IMR-90 (cell line): Measurements from ENCODE around the gene TACC2. TPM values are rescaled to one million over a fixed set of nuclear protein-coding genes. Genes with fewer than 3 reads are reported as not detected.

Experiments used
- ATAC-seq: fragments of 200-7000 bp; cut with Tn5 transposase; 2 replicates; pipeline ENCODE4 v1.9.1; 2020; ENCODE audit warnings: low read depth, mild to moderate bottlenecking, moderate library complexity
- BruUV-seq: library from RNA; stranded (reverse); fragments of 400-500 nt; replicated peaks from 2 replicates; lab custom pipeline; 2021; lab: Mats Ljungman, UMichigan
- CTCF ChIA-PET: fragments of 300-600 bp; formaldehyde crosslinking; extraction: SDS; loops from one replicate; lab custom pipeline; 2021; ENCODE audit warnings: antibody characterized with exemption; lab: Yijun Ruan, JAX
- POLR2A ChIA-PET: fragments of 300-600 bp; sonication (Branson Sonifier 250); formaldehyde crosslinking; loops from one replicate; lab custom pipeline; 2022; ENCODE audit warnings: antibody characterized with exemption; ENCODE audit not compliant: unreplicated experiment; lab: Charles Lee
- DNase-seq: peaks from one replicate; pipeline ENCODE4 v3.0.0; 2013
- H2AFZ ChIP-seq: replicated peaks from 2 replicates; pipeline ENCODE3; 2013; ENCODE audit warnings: low read length, mild to moderate bottlenecking; ENCODE audit not compliant: poor library complexity
- H2AK5ac ChIP-seq: 2 replicates; pipeline ENCODE4 v1.6.1; 2013; ENCODE audit warnings: low read depth, low read length, inconsistent platforms
- H2AK9ac ChIP-seq: replicated peaks from 2 replicates; pipeline ENCODE3; 2013; ENCODE audit warnings: mild to moderate bottlenecking, low read depth, low read length, moderate library complexity; ENCODE audit not compliant: poor library complexity
- H2BK120ac ChIP-seq: 2 replicates; pipeline ENCODE4 v1.6.1; 2013; ENCODE audit warnings: low read depth, low read length, inconsistent platforms
- H2BK15ac ChIP-seq: 3 replicates; pipeline ENCODE4 v1.6.1; 2013; ENCODE audit warnings: low read depth, low read length, inconsistent platforms
- H2BK20ac ChIP-seq: 2 replicates; pipeline ENCODE4 v1.6.1; 2013; ENCODE audit warnings: low read depth, mild to moderate bottlenecking, inconsistent platforms, low read length, moderate library complexity
- H2BK5ac ChIP-seq: 2 replicates; pipeline ENCODE4 v1.6.1; 2013; ENCODE audit warnings: mild to moderate bottlenecking, low read depth, low read length, inconsistent platforms; ENCODE audit not compliant: poor library complexity, severe bottlenecking
- H3K14ac ChIP-seq: replicated peaks from 2 replicates; pipeline ENCODE4 v1.6.1; 2013; ENCODE audit warnings: low read depth, low read length, inconsistent platforms
- H3K18ac ChIP-seq: 2 replicates; pipeline ENCODE4 v1.6.1; 2013; ENCODE audit warnings: low read depth, low read length, control low read depth
- H3K23ac ChIP-seq: 2 replicates; pipeline ENCODE4 v1.6.1; 2013; ENCODE audit warnings: low read depth, low read length, inconsistent platforms
- H3K27ac ChIP-seq: 2 replicates; pipeline ENCODE4 v1.5.1; 2013; ENCODE audit warnings: mild to moderate bottlenecking, control low read depth, low read length; ENCODE audit not compliant: insufficient read depth
- H3K27me3 ChIP-seq: 2 replicates; pipeline ENCODE4 v1.6.1; 2013; ENCODE audit warnings: low read length; ENCODE audit not compliant: control insufficient read depth, insufficient read depth
- H3K36me3 ChIP-seq: 2 replicates; pipeline ENCODE4 v1.6.1; 2013; ENCODE audit warnings: low read length, mixed read lengths; ENCODE audit not compliant: control insufficient read depth, insufficient read depth
- H3K4ac ChIP-seq: 2 replicates; pipeline ENCODE4 v1.6.1; 2013; ENCODE audit warnings: low read depth, low read length, inconsistent platforms
- H3K4me1 ChIP-seq: 2 replicates; pipeline ENCODE4 v1.6.1; 2013; ENCODE audit warnings: low read length, mixed read lengths; ENCODE audit not compliant: control insufficient read depth, insufficient read depth
- H3K4me2 ChIP-seq: 2 replicates; pipeline ENCODE4 v1.6.1; 2013; ENCODE audit warnings: low read depth, mild to moderate bottlenecking, control low read depth, low read length, moderate library complexity
- H3K4me3 ChIP-seq: 2 replicates; pipeline ENCODE4 v1.5.1; 2013; ENCODE audit warnings: low read depth, mild to moderate bottlenecking, control low read depth, low read length, moderate library complexity; ENCODE audit not compliant: insufficient read depth
- H3K56ac ChIP-seq: 2 replicates; pipeline ENCODE4 v1.6.1; 2013; ENCODE audit warnings: low read length, inconsistent platforms; ENCODE audit not compliant: insufficient read depth; ENCODE audit errors: extremely low read depth
- H3K79me1 ChIP-seq, 2 experiments: 2 replicates each; pipeline ENCODE4 v1.6.1; 2013; ENCODE audit warnings: low read length in 2 of 2, inconsistent platforms in 1 of 2, low read depth in 1 of 2
- H3K9ac ChIP-seq: 2 replicates; pipeline ENCODE4 v1.6.1; 2013; ENCODE audit warnings: low read depth, low read length, control low read depth
- H3K9me1 ChIP-seq: 2 replicates; pipeline ENCODE4 v1.6.1; 2013; ENCODE audit warnings: low read length, inconsistent platforms; ENCODE audit not compliant: insufficient read depth
- H3K9me3 ChIP-seq: 2 replicates; pipeline ENCODE4 v1.6.1; 2013; ENCODE audit warnings: low read length; ENCODE audit not compliant: control insufficient read depth, insufficient read depth
- H4K20me1 ChIP-seq: 2 replicates; pipeline ENCODE4 v1.6.1; 2013; ENCODE audit warnings: low read length, inconsistent platforms; ENCODE audit not compliant: insufficient read depth
- H4K5ac ChIP-seq: 2 replicates; pipeline ENCODE4 v1.6.1; 2013; ENCODE audit warnings: mild to moderate bottlenecking, low read depth, low read length, control low read depth
- H4K8ac ChIP-seq, 2 experiments: 2 replicates each; pipeline ENCODE4 v1.6.1; 2013; ENCODE audit warnings: low read depth in 2 of 2, low read length in 2 of 2, control low read depth in 1 of 2, inconsistent platforms in 1 of 2
- H4K91ac ChIP-seq: 2 replicates; pipeline ENCODE4 v1.6.1; 2013; ENCODE audit warnings: low read depth, low read length, inconsistent platforms; ENCODE audit not compliant: insufficient read depth
- CEBPB ChIP-seq: IDR thresholded peaks from 2 replicates; pipeline ENCODE4 v1.6.1; 2012; ENCODE audit warnings: low read depth, low read length, improper control_type of control experiment
- FOS ChIP-seq: fragments of 150-350 bp; IDR thresholded peaks from 2 replicates; pipeline ENCODE4 v1.6.1; 2016; ENCODE audit warnings: low read depth, low read length
- MAFK ChIP-seq: IDR thresholded peaks from 2 replicates; pipeline ENCODE4 v1.6.1; 2012; ENCODE audit warnings: low read depth, low read length, improper control_type of control experiment
- MAZ ChIP-seq: IDR thresholded peaks from 2 replicates; pipeline ENCODE4 v1.6.1; 2012; ENCODE audit warnings: low read depth, mild to moderate bottlenecking, low read length, improper control_type of control experiment, moderate library complexity, borderline replicate concordance
- MXI1 ChIP-seq: IDR thresholded peaks from 2 replicates; pipeline ENCODE4 v1.6.1; 2012; ENCODE audit warnings: low read depth, mild to moderate bottlenecking, low read length, moderate library complexity, borderline replicate concordance
- POLR2A ChIP-seq: IDR thresholded peaks from 2 replicates; pipeline ENCODE4 v1.6.1; 2012; ENCODE audit warnings: mild to moderate bottlenecking, low read depth, low read length
- RCOR1 ChIP-seq: IDR thresholded peaks from 2 replicates; pipeline ENCODE4 v1.6.1; 2012; ENCODE audit warnings: mild to moderate bottlenecking, low read length, improper control_type of control experiment; ENCODE audit not compliant: insufficient replicate concordance
- SMC3 ChIP-seq: fragments of 150-350 bp; IDR thresholded peaks from 2 replicates; pipeline ENCODE4 v1.6.1; 2016; ENCODE audit warnings: low read depth, mild to moderate bottlenecking, antibody characterized with exemption, low read length, moderate library complexity
- WGBS, 2 experiments: methylation state at CpG; one replicate each; pipeline versions ENCODE4 v1.1.5 to v1.1.7; 2013; ENCODE audit warnings: missing lambda C conversion rate in 2 of 2; ENCODE audit not compliant: insufficient read length in 1 of 2; ENCODE audit errors: extremely low coverage in 2 of 2; 5-methylcytosine and 5-hydroxymethylcytosine counted together
- dilution Hi-C: fragments of 300-500 bp; cut with HindIII; formaldehyde crosslinking; loops from one replicate; pipeline ENCODE4 v1.14.3; 2018; ENCODE audit warnings: low sequenced_read_pairs; ENCODE audit not compliant: unreplicated experiment
- in situ Hi-C: fragments of 300-500 bp; cut with MboI; formaldehyde crosslinking; loops from 3 replicates; pipeline ENCODE4 v1.14.3; 2019; ENCODE audit warnings: low sequenced_read_pairs, inconsistent platforms, mixed read lengths
- intact Hi-C: fragments of 100-400 bp; cut with micrococcal nuclease; formaldehyde crosslinking; loops from 2 replicates; pipeline ENCODE4 v1.10.0; 2022
- polyA plus RNA-seq, 3 experiments: library from polyadenylated mRNA; depleted of rRNA; stranded (reverse); fragments of >200 nt; gene quantifications; 2 replicates each; pipeline ENCODE4 v1.2.3, GENCODE V29; 2012; ENCODE audit warnings: low replicate concordance in 1 of 3
- total RNA-seq: library from RNA; depleted of rRNA; stranded (reverse); fragments of >200 nt; gene quantifications from 2 replicates; pipeline ENCODE4 v1.2.3, GENCODE V29; 2012
- TF ChIP-seq, protein P1 (sequence below): conservative IDR thresholded peaks from 2 replicates; pipeline ENCODE4 v1.5.1; 2012; ENCODE audit warnings: mild to moderate bottlenecking, low read depth, low read length, improper control_type of control experiment

The TACC2 gene
- total and polyA plus RNA-seq, 2 of the 4 experiments (the other 2 are of a cell fraction), result 2.9 to 15.4 TPM

GRCh38 chr10:122281018-122281626 lies 292.2 kb downstream of the TACC2 start:
- H2AK9ac ChIP-seq, result no peak overlapping the region
- CTCF ChIA-PET, result no interaction called here
- H3K4me1 ChIP-seq, result peaks cover 8% of the 10 kb centered on the region
- no peak overlapping the region for H3K4ac ChIP-seq
- no peak overlapping the region for H2BK5ac ChIP-seq
- BruUV-seq, result no TSS peak
- no peak overlapping the region for H3K4me3 ChIP-seq
- ATAC-seq (no peak), DNase-seq (no peak)
- no CpG with 5 or more reads among the region's 7 CpGs for WGBS, 2 experiments
- POLR2A ChIA-PET, result no interaction called here
- H3K23ac ChIP-seq, result no peak overlapping the region
- H3K9me3 ChIP-seq, result no peaks in the 10 kb centered on the region
- no peaks in the 10 kb centered on the region for H3K36me3 ChIP-seq
- H2AFZ ChIP-seq, result no peak overlapping the region
- no peak overlapping the region for H3K18ac ChIP-seq
- dilution Hi-C loops (no loop called here), intact Hi-C loops (no loop called here), in situ Hi-C loops (no loop called here)
- no peak overlapping the region for H2BK15ac ChIP-seq
- H2AK5ac ChIP-seq, result no peak overlapping the region
- H2BK120ac ChIP-seq, result no peak overlapping the region
- H3K56ac ChIP-seq, result no peak overlapping the region
- no peak overlapping the region for H4K8ac ChIP-seq
- no peaks in the 10 kb centered on the region for H3K27me3 ChIP-seq
- H4K91ac ChIP-seq, result no peak overlapping the region
- TF ChIP-seq FOS (no peak), MAZ (no peak), MAFK (no peak), RCOR1 (no peak), SMC3 (no peak), MXI1 (no peak), CEBPB (no peak), POLR2A (no peak)
- TF ChIP-seq, protein P1, sequence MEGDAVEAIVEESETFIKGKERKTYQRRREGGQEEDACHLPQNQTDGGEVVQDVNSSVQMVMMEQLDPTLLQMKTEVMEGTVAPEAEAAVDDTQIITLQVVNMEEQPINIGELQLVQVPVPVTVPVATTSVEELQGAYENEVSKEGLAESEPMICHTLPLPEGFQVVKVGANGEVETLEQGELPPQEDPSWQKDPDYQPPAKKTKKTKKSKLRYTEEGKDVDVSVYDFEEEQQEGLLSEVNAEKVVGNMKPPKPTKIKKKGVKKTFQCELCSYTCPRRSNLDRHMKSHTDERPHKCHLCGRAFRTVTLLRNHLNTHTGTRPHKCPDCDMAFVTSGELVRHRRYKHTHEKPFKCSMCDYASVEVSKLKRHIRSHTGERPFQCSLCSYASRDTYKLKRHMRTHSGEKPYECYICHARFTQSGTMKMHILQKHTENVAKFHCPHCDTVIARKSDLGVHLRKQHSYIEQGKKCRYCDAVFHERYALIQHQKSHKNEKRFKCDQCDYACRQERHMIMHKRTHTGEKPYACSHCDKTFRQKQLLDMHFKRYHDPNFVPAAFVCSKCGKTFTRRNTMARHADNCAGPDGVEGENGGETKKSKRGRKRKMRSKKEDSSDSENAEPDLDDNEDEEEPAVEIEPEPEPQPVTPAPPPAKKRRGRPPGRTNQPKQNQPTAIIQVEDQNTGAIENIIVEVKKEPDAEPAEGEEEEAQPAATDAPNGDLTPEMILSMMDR, result no peak
- no peak overlapping the region for H2BK20ac ChIP-seq
- H3K9me1 ChIP-seq, result peaks cover 7% of the 10 kb centered on the region; the same call in 1 of the 2 replicates
- no peak overlapping the region for H3K27ac ChIP-seq
- H4K5ac ChIP-seq, result no peak overlapping the region
- H3K9ac ChIP-seq, result no peak overlapping the region
- H4K20me1 ChIP-seq, result no peaks in the 10 kb centered on the region
- no peak overlapping the region for H3K14ac ChIP-seq
- no peaks in the 10 kb centered on the region for H3K79me1 ChIP-seq
- no peak overlapping the region for H3K4me2 ChIP-seq
